Activated naive CD4-positive, alpha-beta T cell treated with anti-CD3 and anti-CD28 coated beads, Interleukin-2, amount 50 U/mL, for 16 hours (primary cell): ENCODE measurements around the gene MINDY3.
"Not testable (repeated sequence)": the region's sequence is repeated elsewhere in the genome, so short reads cannot be mapped to it uniquely, and the experiment has no call there.

Experiments used
- DNase-seq: peaks from one replicate; pipeline ENCODE4 v3.0.0-alpha.2; 2020

The MINDY3 gene

DNA sequence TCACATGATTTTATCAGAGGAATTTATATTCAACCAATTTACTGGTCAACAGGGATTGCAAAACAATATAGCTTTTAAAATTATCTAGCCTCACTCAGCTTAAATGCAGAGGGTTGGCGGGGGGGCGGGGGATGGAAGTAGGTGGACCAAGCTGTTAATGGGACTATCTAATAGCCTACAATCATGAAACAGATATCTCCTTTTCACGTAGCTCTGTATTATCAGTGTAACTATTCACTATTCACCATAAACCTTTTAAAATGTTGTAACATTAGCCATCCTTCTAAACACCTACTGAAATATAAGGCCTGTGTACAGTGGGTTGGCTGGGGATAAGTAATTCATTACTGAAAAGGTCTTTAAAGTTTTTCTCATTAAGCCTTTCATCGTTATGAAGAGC, 56.2 kb downstream of the MINDY3 start:
- no peak for DNase-seq

DNA sequence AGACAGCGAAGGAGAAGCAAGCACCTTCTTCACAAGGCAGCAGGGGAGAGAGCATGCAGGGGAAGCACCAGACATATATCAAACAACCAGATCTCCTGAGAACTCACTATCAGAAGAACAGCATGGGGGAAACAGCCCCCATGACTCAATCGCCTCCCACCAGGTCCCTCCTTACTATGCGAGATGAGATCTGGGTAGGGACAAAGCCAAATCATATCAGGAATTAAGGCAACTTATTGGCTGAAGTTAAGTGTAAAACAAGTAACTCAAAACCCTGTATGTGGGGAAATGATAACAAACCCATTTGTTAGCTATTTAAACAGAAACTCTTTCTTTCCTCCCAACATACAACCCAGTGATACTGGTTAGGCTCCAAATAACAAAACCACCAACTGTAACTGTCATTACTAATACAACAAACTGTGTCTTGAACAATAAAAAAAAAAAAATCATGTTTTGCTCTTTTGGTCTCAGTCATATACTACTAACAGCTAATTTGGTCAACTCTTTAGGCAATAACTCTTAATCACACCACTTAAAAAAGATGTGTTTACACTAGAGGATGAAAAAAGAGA, 57.8 kb downstream of the MINDY3 start:
- peak; percentile 29 for DNase-seq

DNA sequence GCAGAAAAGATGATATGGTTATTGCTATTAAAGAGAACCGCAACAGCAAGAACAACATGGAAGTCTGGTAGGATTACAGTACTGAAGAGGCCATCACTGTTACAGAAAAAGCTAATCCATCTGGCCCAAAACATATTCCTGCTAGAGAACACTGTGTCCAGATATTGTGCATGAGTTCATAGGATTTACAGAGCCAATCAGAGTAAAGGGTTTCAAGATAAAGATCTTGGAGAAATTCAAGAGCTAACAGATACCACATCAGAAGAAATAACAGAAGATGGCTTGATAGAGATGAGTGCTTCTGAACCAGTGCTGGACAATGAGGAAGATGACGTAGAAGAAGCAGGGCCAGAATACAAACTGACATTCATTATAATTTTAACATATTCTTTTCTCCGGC, 58.7 kb downstream of the MINDY3 start:
- DNase-seq, result no peak

DNA sequence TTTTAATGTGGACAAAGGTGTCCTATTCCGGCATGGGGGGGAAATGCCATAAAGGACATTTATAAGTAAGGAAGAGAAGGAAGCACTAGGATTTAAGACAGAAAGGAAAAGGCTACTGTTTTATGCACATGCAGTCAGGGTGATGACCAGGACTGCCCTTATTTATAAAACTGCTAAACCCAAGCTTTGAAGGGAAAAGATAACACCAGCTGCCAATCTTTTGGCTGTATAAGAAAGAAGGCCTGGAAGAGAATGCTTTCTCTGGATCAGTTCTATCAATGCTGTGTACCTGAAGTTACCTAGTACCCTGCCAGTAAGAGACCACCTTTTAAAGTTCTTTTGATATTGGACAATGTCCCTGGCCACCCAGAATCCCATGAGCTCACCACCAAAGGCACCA, 59.2 kb downstream of the MINDY3 start:
- DNase-seq, result no peak

- no peak for DNase-seq
Measured at GRCh38 chr10:15797346-15797745, 63.0 kb downstream of the MINDY3 start.

- no peak for DNase-seq
Measured at GRCh38 chr10:15796762-15797161, 63.5 kb downstream of the MINDY3 start.

DNA sequence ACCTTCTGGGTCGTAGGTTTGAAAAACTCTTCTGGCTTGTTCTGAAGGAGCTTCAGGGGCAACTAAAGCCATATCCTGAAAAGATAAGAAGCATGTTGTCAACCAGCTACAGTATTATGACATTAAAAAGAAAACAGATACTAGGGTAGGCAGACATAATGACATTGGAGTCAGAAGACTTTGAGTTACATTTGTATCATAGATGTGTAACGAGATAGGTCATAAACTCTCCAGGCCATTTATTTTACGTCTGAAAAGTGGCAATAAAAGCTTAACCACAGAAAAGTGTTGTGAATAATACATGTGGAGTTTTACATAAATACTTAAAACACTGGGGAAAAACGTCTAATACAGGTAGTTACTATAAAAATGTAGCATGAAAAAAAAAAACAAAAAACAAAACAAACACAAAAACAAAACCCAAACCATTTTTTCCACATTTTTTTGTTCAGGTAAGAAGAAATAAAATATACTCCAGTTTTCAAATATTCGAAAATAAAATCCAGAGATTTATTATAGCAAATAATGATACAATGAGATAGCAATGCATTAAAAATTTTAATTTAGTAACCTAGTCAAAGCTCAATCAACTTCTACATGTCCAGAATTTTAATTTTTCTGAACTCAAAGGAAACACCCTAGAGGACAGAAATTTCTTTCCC, 64.1 kb downstream of the MINDY3 start:
- DNase-seq, result no peak

DNA sequence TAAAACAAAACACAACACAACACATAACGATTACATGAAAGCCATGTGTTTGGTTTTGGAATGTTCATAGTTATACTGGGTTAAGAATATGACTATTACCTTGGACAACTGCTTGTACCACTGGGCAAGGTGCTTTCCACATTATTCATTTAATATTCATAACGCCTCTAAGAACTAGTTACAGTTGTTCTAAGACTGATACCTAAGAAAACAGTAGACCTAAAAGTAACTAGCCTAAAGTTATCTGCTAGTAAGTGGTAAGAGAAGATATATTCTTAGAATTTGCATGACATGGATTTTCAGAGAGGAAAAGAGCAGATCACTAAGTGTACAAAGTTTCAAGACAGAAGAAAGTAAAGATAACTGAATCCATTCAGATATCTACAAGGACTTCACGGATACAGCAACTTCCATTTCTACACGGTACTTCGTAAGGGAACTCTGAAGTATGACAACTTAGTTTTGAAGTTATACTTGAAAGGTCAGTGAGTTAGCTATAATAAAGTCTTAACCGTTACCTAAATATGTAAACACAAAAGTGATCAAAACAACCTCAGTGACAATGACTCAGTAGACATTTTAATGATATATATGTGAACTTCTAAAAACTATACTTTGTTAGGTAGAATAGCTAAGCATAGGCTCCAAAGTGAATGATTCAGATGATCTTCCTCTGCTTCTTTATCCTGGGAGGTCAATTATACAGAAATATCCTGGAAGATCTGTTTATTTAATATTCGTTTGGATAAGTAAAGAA, 65.1 kb downstream of the MINDY3 start:
- DNase-seq, result no peak

DNA sequence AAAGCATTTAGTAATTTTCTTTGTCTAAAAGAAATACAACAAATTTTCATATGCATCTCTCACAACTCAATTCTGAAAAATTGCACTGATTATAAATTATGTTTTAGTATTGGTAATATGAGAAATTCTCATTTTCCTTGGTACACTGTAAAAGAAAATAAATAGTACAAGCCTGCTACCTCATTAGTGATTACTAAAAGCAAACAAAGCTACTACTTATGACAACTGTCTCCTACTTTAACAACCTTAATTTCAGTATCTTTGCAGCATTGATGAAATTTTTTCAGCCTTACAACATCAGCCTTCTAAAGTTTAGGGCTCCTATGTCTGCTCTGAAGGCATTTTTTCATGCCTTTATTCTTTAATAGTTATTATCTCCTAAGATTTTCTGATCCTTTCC, 65.7 kb downstream of the MINDY3 start:
- DNase-seq, result no peak

DNA sequence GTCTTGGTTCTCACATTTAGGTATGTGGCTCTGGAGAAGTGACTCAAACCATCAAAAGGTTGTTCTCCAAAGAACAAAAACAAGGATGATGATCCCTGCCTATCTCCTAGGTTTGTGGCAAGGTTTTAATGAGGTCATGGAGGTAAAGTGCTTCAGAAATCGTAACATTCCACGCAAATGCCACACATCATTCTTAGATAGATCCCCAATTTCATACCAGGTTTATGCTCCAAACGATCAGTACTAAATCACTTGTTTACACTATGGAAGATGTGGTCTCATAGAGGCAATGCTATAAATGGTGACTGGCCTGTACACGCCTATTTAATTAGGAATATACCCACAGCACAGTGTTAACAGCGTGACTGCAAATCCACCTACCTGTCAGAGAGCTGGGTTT, 66.6 kb downstream of the MINDY3 start:
- no peak for DNase-seq

DNA sequence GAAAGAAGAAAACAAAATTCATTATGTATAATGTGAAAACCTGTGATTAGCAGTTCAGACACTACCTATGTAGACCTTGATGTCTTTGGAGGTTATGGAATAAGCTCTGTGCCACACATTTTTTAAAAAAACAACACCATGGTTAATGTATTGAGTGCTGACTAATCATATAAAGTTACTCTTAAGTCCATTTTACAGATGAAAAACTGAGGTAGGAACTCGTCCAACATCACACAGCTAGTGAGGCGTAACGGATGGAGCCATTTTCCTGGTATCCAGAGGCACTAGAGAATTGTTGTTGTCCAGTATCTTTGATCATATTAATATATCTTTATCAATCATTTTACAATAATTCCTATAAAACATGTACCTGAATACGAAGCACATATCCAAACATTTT, 67.5 kb downstream of the MINDY3 start:
- no peak for DNase-seq

DNA sequence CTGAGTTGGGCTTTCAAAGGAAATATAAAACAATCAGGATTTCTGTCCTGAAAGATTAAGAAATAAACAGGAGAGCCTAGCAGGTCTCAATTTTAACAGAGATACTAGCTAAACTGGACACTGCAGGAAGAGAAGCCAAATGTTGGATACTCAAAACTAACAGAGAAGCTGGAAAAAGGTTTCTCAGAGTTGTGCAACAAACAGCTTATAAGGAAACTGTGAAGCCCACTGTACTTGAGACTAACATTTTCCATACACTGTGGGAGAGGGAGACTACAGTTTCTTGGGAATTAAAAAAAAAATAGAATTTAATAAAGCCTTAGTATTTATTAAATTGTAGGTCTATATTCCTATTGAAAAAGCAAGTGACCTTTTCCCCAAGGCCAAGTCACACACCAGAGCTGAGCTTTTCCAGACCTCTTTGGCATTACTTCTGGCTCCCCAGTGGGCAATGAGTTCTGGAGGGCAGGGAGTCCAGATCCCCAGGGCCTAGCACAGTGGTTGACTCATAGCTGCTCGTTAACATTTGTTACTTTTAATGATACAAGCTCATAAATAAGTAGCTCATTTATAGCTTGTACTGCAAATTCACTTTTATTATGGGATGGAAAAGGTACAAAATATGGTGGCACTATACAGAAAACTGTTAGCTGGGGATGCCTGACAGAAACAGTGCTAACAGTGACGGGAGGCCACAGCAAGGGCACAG, 68.3 kb downstream of the MINDY3 start:
- DNase-seq, result no peak

DNA sequence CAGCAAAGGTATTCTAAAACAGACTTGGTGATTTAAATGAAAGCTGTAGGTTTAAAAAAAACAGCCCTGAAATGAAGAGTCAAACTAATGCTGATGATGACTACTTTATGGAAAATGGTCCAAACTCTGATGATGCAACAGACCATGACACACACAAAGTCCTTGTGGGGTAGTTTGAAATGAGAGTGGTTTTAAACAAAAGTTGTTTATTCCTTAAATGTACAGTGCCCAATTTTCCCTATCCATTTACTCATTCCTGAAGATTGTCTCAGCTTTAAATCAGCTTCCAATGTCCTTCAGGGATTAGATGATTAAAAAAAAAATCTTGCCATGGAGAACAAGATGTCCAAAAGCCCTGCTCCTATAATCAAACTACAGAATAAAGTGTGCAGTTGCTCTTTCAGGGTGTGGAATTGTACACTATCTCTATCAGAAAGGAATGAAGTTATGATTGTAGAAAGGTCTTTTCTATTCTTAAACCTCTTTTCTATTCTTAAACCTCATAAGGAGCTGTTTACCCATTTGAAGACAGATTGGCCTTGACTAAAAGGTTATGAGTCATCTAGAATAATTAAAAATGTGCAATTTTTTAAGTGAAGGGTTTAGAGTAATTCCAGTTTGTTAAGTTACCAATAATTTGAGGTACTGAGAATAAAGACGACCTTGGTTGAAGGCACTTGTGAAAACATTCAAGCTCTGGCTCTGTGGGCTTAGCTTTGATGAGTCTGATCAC, 70.3 kb downstream of the MINDY3 start:
- DNase-seq, result no peak

- no peak for DNase-seq
Measured at GRCh38 chr10:15787426-15787825, 72.9 kb downstream of the MINDY3 start.

GRCh38 chr10:15784662-15785300, 75.5 kb downstream of the MINDY3 start:
- no peak for DNase-seq

DNA sequence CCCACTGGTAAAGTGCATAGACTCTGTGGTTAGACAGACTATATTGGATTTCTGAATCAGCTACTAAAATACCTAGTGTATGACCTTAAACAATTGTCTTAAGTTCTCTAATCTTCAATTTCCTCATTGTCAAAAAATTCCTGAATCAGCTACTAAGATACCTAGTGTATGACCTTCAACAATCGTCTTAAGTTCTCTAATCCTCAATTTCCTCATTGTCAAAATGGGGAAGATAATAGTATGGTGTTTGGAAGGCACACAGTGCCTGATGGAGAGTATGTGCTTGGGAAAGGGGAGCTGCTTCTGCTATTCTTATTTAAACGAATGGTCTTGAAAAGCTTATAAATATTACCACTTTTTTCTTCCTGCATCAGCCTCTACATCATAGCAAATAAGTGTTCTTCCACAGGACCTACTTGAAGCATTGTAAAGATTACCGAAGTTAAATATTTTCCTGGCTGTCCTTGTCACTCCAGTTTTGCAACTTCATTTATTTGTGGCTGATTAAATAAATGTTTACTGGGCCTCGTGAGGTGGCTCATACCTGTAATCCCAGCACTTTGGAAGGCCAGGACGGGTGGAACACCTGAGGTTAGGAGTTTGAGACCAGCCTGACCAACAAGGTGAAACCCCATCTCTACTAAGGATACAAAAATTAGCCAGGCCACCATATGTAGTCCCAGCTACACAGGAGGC, 76.2 kb downstream of the MINDY3 start:
- DNase-seq, result no peak

GRCh38 chr10:15782851-15783250, 77.5 kb downstream of the MINDY3 start:
- DNase-seq, result no peak

DNA sequence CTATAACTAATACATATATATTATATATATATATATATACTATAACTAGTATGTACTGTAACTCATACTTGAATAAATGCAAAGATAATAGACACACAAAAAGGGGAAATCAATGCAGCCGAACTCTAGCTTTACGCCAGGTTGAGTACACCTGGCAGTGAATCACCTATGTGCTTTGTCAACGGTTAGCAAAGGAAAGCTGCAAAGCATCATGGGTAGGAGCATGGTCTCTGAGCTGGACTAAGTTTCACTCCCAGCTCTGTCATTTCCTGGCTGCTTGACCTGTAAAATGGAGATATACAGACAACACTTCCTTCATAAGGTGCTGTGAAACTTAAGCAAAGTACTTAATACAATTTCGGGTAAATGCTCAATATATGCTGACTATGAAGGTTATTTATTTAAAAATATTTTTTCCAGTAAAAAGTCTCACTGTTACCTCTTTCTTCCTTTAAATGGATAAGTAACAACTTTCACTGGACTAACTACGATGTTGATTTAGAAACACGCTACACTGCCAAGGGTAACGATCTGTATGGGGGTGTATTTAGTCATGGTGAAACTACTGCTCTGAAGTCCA, 78.8 kb downstream of the MINDY3 start:
- DNase-seq, result no peak

GRCh38 chr10:15780353-15781135, 79.8 kb downstream of the MINDY3 start:
- no peak for DNase-seq

GRCh38 chr10:15775513-15775912, 84.8 kb downstream of the MINDY3 start:
- no peak for DNase-seq

- not testable (repeated sequence) for DNase-seq
Measured at GRCh38 chr10:15774534-15774933, 85.8 kb downstream of the MINDY3 start.
